Stimulated activated naive CD4-positive, alpha-beta T cell (primary cell): ENCODE results near the gene ADGRL3.

Experiments used
- DNase-seq, 6 experiments: peaks; one replicate each; lab custom pipeline; 2025; lab: John Stamatoyannopoulos, UW

The ADGRL3 gene

DNA sequence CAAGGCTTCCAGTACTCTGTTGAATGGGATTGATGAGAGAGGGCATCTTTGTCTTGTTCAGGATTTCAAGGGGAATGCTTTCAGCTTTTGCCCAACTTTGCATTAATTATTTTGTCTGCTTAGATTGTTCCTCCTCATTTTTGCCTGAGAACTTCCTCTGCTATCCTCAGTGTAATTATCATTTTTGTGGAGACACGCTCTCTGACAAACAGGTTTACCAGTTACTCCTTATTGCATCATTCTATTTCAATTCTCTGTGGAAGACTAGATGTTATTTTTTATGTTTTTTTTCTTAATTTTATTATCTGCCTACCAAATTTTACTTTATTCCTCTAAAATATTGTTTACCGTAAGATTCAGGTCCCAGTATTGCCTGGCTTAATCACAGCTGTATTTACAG lies 349.2 kb downstream of the ADGRL3 start:
- DNase-seq = no peak

DNA sequence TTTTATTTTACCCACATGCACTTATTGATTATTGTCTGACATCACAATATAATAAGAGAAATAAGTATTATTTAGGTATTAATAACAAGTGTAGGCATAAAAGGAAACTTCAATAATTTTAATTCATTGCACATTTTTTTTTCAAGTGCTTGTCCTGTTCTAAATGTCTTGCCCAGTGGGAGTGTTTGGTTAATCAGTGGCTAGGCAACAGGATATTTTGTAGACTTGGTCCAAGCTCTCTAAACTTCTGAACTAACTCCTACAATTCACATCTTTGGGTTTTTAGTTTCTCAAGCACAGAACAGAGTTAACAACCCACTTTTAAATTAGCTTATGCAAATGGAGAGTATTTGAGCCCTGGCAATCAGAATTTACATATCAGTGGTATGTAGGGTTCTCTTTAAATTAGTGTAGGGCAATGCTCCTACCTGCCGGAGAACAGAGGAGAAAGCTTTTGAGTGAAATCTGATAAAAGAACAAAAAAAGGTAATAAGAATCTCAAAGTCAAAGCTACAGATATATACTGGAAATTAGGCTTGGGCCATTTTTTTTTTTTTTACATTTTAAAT lies 353.5 kb downstream of the ADGRL3 start:
- no peak for DNase-seq

DNA sequence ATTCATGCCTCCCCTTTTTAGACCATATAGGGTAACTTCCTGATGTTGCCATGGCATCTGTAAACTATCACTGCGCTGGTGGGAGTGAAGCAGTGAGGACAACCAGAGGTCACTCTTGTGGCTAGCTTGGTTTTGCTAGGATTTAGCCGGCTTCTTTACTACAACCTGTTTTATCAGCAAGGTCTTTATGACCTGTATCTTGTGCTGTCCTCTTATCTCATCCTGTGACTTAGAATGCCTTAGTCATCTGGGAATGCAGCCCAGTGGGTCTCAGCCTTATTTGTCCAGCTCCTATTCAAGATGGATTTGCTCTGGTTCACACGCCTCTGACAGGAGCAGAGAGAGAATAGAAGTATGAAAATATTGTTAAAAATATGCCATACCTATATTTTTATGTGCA lies 355.7 kb downstream of the ADGRL3 start:
- DNase-seq = no peak

DNA sequence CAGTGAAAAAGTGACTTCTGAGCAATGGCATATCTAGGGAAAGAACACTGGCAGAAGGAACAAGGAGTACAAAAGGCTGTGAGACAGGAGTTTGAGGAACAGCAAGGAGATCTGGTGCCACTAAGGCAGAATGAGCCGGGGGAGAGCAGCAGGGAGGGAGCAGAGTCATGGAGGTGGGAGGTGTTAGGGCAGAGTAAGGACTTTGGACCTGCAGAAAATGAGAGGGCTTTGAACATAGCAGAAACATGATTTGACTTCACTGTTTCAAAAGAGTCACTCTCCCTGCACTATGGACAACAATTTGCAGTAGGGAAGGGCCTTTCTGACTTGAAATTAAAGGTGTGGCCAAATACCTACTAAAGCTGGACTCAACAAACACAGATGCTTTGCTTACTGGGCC lies 356.2 kb downstream of the ADGRL3 start:
- no peak for DNase-seq

DNA sequence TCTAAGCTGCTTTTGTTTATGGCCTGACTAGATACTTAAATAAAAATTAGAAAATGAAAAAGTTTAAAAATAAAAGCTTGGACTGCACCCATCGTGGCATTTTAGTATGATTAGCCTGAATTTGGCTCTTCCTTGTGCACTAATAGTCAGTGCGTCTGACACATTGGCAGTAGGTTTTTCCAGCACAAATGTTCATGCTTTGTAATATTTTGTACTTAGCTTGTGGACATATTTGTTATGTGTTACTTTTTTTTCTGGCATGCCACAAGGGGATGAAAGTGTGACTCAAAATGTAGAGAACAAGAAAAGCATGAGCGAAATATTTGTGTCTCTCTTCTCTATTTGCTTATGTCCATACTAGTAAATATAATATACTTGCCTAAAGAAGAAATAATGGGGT lies 359.3 kb downstream of the ADGRL3 start:
- DNase-seq = no peak

DNA sequence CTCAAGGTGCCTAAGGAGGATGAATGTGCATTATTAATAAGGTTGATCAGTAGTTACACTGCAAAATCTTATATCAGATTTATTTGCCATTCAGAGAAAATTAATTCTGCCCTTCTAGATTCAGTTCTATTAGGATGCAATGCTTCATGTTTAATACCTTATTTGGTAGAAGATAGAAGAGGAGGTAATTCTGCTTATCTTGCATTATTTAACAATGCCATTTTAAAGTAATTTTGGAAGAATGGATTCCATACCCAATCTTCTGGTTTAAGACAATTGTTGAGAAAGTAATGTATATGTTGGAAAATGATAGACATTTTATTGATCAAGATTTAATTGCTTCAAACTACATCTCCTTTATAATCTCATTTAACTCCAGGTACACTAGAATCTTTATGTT lies 360.9 kb downstream of the ADGRL3 start:
- no peak for DNase-seq

DNA sequence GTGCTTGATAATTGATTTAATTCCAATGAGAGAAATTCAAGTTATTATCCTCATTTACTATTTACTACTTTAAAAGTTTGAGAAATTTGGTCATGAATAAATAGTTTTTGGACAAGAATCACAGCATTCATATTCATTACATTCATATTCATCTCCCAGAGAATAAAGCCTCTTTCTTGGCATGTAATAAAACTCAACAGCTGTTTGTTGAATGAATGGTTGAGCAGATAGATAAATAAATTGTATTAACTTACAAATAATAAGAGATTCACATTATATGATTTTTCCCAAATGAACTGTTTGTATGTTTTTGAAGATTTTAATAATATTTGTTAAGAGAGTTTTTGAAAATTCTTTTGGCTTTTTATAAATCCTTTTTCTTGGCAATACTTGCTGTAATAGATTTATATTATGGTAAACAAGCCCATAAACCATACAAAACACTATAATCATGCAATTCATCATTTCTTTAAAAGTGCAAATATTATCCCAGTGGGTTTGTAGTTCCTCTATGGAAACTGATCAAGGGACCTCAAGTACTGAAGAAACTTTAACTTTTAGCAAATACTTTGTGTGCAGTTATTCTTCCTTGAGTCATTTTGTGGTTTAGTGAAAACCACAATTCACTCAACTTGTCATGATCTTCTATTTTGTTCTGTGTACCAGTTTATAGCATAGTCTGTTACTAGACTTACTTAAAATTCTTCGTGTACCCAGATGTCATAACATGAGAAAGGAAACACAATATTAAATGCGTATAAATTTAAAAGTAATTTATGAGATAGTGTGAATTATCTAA lies 371.8 kb downstream of the ADGRL3 start:
- no peak for DNase-seq

DNA sequence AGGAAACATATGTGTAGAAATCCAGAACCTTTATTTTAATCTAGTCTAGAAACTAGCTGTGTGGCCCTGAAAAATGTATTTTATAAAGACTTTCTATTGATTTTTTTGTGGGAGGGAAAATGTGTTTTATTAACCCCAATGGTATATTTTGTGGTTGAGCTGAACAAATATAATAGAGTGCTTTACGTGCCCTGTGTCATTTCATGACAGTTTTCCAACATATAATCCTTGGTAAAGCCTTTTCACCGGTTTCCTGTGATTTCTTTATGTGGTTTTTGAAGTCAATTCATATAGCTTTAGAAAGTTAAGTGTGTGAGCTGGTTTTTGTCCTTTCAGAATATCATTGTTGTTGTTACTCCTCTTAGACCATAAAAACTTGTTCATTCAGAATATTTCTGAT lies 375.7 kb downstream of the ADGRL3 start:
- no peak for DNase-seq

DNA sequence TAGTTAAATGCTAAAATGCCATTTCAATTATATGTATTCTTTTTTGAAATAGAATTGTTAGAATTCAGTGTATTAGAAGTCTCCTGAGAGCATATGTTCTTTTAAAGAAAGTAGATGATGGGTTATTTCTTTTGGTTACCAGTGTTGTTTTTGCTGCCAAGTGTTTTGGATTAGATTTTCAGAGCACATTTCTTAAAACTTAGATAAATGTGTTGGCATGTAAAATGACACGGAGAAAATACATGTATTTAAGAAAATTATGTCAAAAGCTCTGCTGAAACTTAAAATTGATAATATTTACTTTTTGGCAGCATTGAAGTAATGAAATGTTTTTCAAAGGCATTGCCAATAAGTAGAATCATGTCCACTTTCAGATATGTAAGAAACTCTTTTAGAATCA lies 379.7 kb downstream of the ADGRL3 start:
- DNase-seq = no peak

DNA sequence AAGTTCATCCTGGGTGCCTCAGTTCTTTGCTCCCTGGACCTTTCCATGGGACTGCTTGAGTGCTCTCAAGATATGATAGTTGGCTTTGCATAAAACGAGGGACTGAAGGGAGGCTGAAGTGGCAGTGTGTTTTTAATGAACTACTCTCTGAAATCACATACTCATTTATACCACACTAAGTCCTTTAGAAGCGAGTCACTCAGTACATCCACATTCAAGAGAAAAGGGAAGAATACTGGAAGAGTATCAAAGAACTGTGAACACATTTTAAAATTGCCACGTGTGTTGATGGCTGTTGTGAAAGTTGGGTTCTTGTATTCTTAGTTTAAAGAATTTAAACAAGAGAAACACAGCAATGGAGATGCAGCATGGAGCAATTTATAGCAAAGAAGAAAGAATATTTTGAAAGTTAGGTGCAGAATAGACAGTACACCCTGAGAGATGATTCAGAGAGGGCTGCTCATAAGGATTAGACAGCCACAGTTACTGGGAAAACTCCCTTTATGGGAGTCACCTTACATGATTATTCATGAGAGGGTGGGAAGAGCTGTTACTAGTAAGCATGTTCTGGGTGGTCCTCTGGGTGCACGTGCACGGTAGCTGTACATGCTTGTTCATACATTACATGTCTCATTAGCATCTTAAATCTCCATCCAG lies 380.7 kb downstream of the ADGRL3 start:
- DNase-seq = no peak

DNA sequence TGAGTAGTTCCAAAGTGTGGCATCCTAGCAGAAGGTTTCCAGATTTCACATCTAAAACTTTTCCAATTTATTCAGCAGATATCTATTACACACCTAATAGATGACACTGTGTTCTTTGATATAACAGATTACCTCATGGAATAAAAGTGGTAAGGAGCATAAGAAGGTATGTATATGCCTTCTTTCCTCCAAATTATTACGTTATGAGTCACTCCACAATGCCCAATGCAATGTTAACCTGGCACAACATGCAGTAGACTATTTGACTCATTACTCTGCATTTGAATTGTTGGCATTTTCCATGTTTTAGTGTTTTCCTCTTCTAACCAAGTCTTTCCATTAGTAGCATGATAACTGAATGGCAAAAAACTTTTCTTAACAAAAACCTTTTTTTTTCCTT lies 383.6 kb downstream of the ADGRL3 start:
- DNase-seq = no peak

DNA sequence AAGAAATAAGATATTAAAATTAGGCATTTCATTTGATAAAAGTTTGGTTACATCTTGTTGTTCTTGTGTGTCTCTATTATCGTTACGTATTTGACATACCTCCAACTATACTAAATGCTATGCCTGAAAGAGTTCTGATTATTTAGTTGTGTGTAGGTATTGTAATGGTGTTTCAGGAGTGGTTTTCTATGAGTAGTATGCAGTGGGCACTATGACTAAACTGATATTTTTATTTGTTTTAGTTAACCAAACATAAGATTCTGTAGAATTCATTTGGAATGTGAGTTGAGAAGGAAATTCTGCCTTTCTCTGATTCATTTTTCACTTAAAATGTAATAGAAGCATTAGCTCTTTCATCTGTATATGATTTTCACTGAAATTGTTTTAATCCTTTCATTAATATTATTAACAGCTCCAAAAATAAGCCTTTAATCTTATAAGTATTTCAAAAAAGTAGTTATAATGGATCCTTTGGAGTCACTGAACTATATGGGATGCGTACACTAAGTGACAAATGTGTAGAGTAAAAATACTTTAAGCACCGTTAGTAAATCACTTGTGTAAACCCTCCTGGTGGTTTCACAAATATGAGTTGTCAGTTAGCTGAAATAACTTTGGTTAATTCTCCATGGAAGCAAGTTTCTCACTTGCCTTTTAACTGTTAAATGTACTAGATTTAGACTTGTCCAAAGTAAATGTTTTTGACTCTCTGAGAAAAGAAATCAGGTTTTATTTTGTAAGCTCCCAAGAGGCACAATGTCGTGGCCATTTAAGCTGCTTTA lies 388.7 kb downstream of the ADGRL3 start:
- no peak for DNase-seq

DNA sequence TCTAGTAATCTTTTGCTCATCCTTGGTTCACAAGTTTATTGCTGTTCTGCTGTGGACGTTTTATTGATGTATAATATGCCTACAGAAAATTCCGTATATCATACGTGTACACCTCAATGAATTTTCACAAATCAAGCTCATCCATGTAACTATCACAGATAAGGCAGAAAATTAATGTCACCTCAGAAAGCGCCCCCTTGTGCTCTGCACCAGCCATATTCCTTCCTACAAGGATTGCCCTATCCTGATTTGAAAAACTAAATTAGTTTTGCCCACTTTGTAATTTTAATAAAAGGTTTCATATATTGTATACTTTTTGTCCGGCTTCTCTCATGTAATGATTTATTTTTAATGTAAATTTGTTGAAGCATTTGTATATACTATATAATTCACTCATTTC lies 390.8 kb downstream of the ADGRL3 start:
- DNase-seq = no peak

DNA sequence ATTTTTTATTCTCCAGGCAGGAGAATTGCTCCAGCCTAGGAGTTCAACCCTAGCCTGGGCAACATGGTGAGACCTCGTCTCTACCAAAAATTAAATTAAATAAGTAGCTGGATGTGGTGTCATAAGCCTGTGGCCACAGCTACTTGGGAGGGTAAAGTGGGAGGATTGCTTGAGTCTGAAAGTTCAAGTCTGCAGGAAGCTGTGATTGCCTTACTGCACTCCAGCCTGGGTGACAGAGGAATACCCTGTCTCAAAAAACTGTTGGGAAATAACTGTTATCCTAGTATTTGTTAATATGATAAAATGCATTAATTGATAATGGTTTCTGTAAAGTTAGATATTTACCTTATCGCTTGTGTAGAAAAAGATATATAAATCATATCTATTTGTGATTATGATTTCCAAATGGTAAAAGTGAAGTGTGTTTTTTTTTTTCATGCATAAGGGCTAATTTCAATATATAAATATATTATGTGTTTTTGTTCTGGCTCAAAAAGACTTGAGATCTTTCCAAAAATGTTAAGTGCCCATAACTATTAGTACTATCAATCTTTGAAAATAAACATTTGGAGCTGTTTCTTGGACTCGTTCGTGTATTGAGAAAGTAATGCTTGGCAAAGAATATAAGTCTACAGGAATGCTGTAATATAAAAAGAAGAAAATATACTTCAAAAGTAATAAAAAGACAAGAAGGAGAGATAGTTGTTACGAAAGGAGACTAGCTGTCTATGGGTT lies 396.6 kb downstream of the ADGRL3 start:
- no peak for DNase-seq

DNA sequence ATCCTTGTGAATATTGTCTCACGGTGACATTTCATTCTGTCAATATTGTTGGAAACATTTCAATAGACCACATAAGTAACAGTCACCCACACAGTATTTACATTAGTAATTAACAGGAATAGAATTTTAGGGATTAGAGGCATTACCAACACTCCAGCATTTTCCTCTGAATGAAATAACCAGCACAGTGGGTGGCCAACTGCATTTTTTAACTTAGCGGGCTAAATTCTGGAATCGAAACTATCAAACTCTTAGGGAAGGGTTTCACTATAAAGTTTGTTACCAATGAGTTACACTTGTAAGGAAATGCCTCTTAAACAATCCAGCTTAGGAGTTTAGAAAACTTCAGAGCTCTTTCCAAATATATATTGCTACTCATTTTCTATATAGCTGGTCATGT lies 403.0 kb downstream of the ADGRL3 start:
- DNase-seq = no peak

DNA sequence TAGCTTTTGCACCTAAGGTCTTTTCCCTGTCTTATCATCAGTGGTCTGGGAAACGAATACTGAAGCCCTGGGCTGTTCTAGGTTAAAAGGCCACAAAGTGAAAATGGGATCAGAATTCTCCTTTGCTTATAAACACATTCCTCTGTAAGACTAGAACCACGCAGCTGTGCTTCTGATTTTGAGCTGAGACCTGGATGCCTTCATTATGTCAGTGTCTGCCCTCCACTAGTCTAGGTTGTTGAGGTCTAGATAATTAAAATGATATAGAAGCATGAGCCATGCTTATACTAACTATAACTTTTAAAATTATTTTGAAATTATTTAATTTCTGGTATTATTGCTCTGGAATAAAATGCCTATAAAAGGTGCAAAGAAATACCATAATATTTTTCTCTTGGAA lies 403.9 kb downstream of the ADGRL3 start:
- DNase-seq = no peak

DNA sequence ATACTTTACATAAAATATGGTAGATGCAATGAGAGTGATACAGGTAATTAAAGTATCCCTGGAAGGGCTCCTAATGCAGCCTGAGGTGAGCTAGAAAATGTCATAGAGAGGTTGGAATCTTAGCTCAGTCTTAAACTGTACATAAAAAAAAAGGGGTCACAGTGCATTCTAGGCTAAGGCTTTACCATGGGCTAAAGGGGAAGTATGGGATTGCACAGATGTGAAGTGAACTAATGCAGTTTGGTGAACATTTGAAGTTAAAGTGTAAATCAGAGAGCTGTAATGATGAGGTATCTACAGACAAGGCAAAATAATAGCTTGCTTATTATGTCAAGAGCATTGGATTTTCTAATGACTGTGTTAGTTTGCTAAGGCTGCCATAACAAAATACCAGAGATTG lies 405.9 kb downstream of the ADGRL3 start:
- no peak for DNase-seq

DNA sequence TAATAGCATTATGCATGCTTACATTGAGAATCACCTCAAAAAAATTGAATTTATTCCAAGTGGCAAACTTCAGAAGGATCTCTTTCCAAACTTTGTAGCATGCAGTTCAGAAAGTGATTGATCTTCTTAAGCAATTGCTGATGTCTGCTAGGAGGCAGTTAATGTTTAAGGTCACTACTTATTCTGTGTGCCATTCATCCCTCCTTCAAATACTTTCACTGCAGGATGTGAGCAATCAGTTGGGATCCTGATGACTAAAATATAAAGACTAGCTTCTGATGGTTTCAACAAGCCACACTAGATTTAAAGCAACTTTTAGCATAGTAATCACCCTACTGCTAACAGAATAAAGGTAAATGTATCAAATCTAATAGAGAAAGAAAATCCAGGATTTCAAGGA lies 414.1 kb downstream of the ADGRL3 start:
- DNase-seq = no peak

DNA sequence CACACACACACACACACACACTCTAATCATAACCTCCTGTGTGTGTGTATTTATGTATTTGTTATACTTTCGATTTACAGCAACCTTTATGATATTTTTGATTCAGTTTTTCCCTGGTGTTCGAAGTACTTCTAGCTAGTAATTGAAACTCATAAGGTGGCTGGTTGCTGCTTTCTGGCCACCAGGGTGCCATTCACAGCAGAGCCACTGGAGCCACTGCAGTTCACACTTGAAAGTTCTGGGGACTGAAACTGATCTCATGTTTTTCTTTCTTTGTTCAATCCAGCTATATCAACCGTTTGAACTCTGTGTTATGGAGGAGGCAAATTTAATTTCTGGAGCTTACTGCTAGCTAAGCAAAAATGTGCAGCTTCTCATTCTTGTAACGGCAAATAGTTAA lies 419.4 kb downstream of the ADGRL3 start:
- no peak for DNase-seq

DNA sequence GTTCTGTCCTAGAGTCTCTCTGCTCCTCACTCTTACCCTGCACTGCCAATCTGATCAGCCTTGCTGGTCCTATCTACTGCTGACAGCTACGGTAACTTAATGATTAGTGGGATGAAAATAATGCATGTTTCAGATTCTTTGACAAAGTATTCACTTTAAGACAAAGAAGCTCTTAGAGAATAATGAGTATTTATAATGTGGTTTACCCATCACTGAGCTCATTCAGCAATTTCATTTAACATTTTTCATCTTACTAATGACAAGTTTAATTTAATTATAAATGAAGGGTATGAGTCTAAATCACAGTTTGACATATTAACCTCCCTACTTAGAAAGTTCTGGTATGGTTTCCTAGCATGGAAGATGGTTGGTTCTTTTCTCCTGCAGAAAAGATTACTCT lies 428.2 kb downstream of the ADGRL3 start:
- DNase-seq = no peak

DNA sequence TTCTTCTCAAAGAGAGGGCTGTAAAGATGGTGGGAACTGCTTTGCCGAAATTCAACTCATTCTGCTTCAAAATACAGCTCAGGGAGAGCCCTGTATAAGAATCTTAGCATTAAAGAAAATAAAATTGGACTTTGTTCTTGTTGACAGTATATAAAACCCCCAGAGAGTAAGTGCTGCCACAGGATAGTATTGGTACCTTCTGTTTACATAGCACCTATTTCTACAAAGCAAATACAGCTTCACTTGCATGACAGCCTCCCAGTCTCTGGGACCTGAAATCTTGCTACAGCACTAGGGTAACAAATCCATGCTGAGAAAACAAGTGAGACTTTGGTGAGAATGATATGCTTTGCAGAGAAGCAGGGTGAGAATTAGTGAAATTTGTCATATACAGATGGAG lies 428.6 kb downstream of the ADGRL3 start:
- DNase-seq = no peak

DNA sequence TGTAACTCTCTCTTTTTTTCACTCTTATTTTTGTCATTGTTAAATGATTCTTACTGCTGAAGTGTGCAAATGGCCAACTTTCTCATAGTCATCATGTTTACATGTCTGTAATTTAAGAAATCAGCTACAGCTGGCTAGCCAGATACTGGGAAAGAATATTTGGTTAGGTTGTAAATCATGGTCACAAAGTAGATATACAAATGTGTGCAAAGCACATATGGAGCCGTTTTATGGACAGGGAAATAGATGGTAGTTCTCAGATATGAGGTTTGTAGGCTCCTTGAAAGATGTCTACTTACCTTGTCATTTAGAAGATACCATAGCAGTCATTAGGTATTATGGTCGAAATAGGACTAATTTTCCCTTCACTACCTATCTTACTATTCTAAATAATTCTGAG lies 430.4 kb downstream of the ADGRL3 start:
- no peak for DNase-seq
